ENCODE results near the gene SMAD3. TPM values are rescaled to one million over a fixed set of nuclear protein-coding genes. Genes with fewer than 3 reads are reported as not detected.

The SMAD3 gene
- total RNA-seq, 1 donor from 2014 or later: 18.4 TPM

DNA sequence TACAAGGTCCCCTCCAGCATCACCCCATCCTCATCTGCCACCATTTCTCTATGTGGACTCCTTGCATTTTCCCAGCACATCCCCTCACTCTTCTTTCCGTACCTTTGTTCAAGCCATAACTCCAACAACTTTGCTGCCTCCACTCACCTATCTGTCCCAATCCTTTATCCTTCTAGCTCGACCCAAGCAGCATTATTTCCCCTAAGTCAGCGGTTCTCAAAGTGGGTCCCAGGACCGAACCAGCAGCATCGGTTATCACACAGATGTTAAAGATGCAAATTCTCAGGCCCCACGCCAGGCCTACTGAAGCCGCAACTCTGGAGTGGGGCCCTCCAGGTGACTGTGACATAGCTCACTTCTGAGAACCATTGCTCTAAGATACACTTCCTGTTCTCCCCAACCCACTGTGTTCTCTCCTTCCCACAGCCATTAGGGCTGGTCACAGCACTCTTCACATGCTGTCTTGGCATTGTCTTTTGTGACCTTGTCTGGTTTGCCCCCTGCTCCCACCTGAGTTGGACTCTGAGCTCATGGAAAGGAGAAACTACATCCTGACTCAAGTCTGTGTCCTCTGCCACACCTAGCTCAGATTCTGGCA lies 132.9 kb downstream of the SMAD3 start:
- intact Hi-C loops (cut with DNase I): no loop called here
- no peak for DNase-seq (ENCODE audit: low spot score)

DNA sequence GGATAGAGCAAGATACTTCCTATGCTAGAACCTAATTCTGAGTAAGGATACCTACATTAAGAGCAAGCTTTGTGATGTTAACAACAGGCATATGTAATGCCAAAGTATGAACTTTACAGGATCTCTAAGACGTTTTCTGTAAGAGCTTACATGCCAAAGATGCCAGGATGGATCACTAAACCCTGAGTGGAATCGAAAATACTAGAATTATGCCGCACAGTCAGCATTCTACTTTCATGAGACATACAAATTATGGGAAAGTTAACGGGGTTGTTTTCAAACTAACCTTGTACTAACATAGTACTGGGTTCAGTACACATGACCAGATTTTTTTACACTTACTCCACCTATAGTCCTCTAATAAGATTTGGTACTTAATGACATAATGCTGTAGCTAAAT lies 134.0 kb downstream of the SMAD3 start:
- intact Hi-C loops (cut with DNase I): no loop called here
- no peak for DNase-seq (ENCODE audit: low spot score)

DNA sequence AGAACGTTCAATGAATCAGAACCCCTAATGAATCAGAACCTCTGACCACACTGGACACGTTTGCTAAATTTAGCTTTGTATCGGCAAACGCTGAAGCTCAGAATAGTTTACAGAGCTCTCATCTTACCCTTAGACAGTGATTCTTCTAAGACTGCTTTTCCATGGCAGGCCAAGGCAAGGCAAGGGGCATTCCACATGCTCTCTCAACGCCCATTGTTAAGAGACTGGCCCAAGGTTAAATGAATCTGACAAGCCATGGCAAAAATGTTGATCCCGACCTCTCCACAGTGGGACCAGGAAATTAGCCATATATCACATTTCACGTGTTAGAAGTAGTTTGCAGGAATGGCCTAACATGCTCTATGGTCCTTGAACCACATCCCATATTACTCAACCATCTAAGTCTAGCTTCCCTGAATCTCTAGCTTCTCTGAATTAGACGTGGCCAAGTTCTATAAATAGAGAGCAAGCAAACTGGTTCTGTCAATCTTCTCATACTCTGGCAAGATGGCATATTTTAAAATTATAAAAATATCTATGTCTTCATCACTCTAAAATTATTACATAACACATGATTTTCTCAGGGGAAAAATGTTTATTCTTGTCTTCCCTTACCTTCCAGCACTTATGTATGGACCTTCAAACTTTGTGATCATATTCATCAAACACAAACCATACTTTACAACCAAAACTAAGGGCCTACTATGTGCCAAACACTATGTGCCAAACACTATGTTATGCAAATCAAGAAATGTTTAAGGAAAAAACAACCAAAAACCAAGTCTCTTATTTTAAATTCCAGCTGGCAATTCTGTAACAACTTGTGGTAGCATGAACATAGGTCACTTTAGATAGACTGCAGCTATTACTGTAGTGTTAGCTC lies 134.7 kb downstream of the SMAD3 start:
- no peak for DNase-seq (ENCODE audit: low spot score)
- intact Hi-C loops (cut with DNase I): no loop called here

DNA sequence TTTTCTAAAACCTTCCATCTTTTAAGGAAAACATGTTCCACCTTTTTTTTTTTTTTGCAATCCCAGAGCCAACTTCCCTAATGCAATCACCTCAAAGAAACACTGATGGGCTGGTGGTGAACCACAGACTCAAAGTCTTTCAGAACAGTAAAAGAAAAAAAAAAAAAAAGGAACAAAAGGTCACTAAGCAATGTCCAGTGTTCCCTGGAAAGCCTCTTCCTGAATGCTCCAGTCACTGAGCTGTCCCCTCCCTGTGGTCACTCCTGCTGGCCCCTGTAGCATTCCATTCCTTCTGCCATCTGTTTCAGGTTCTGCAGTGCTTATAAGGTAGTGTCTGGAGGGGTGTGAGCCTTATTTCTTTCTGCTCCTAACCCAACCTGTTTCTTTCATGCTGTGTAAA lies 135.7 kb downstream of the SMAD3 start:
- no peak for DNase-seq (ENCODE audit: low spot score)
- intact Hi-C loops (cut with DNase I): no loop called here

DNA sequence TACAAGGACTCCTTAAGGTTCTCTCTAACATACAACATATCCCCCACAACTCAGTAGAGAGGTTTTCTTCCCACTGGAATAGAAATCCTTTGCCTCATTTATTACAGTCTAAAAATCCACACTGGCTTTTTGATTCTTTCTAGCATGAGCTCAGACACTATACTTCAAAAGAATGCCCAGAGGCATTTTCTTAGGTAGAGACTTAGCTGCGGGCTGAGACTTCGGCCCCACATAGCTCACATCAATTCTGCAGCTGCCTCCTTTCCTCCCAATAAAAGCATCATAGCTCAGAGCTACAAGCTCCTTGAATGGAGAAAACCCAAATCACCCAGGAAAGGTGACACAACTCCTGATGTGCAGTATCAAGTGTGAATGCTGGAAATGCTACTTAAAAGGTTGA lies 136.7 kb downstream of the SMAD3 start:
- DNase-seq (ENCODE audit: low spot score): no peak
- intact Hi-C loops (cut with DNase I): no loop called here

DNA sequence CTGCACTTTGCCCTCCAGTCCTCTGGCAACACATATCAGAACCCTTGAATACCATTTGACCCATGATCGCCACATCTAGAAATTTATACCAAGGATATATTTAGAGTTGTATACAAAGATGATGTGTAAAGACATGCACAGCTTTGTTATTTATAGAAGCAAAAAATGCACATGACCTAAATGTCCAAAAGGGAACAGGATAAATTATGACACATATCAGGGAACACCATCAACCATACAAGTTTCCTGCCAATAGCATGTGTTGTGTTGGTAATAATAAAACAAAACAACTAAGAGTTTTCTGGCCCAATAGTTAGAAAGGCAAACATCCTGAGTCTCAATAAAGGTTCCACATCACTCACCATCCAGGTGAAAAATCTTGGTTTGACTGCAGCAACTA lies 137.6 kb downstream of the SMAD3 start:
- intact Hi-C loops (cut with DNase I): no loop called here
- no peak for DNase-seq (ENCODE audit: low spot score)

DNA sequence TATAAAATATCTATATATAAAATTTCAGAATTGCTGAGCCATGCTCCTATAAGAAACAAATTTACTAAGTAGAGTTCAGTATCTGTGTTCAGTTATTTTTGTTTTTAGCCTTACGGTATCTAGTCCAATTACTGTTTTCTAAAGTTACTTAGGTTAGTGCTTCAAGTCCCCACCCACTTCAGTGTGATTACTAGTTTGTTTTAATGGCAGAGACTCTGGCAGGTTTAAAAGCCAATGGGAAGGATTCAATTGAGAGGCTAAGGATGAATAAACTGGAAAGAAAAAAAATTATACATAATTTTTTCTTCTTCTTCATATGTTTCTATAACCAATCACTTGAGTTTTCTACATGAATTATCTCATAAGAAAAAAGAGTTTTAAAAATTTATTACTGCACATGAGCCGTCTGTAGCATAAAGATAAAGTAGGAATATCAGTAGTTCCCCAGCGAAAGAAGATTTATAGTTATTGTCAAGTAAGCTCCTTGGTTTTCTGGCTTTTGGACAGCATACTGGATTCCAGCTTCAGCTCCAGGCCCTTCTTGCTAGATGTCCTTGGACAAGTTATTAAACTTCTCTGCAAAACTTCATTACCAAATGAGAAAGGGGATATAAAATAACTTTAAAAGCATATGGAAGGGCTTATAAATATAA lies 142.3 kb downstream of the SMAD3 start:
- DNase-seq (ENCODE audit: low spot score): no peak
- intact Hi-C loops (cut with DNase I): no loop called here

DNA sequence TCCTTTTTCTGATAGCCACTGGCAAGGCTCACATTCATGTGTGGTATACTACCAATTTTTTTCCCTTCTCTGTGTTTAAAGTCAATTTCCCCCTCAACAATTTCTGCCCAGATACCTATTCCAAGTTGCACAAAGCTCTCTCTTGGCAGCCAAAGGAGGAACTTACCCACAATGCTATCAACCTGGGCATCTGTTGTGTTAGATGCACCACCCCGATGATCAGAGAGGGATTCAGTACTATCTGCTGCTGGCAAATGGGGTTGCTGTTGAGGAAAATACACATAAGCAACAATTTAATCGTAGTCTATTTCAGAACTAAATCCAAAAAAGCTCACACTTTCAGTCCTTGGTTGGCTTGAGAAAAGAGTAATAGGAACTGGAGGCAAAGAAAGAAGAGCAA lies 143.0 kb downstream of the SMAD3 start:
- DNase-seq (ENCODE audit: low spot score): no peak
- intact Hi-C loops (cut with DNase I): no loop called here

DNA sequence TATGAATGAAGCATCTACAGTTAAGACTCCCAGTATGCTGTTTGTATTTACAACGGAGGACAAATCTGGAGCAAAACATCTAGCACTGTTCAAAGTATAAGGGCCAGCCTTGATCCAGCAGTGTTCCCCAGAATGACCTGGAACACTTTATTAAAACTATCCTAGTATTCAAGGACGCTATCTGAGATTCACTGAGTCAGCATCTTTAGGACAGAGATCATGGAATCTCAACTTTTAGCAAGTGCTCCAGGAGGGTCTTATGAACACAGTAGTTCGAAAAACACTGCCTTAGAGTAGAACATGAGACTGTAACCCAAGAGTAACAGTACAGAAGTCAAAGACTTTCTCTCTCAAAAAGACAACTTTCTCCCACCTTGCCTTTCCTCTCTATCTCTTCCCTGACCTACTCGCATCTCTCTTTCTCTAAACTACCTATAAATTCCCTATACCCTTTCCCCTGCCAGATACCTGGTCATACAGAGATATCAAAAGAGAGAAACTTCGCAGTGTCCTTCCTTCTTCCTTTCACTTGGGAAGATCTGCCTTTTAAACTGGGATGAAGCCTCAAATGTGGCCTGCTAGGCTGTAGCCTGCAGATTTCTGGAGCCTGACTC lies 145.3 kb downstream of the SMAD3 start:
- intact Hi-C loops (cut with DNase I): no loop called here
- DNase-seq (ENCODE audit: low spot score): no peak

DNA sequence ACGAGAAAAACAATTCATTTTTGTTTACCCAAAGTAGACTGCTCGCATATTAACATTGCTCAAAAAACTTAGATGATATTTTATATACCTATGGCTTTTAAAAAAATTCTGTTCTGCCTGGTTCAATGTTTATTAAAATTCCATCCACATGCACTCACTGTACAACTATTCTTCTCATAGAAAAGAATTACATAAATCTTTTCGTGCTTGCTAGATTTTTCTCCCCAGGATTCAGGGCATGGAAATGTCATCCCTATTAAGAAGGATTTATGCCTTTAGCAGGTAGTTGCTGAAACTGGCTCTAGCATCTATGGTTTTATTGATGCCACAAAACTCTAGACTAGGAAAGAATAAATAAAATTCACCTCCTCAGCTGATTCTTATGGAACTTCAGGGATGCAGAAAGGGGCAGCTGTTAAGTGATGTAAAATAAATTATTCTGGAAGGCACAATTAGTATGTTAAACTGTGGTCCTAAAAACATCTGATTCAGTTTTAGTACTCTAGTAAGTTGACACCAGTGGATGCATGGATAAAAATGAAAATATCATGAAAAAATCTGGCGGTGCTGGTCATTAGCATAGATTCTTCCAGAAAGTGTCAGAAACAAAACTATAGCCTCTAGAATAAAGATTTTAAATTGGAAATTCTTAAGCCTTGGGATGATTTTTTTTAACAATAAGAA lies 147.4 kb downstream of the SMAD3 start:
- intact Hi-C loops (cut with DNase I): no loop called here

DNA sequence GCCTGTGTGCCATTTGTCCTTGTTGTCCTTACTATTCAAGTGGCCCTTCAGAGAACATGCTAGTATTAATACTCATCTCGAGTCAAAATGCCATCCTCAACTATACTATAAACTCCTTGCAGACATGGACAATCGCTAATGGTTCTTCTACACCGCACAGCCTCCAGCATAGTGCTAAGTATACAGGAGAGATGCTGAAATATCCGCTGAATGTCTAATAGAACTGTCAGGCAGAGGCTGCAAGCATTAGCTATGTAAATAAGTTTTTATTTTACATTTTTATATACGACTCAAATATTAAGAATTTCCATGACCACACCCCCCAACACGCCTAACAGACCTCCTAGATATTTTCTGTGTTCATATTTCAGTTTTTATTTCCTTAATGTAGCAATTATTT lies 149.7 kb downstream of the SMAD3 start:
- intact Hi-C loops (cut with DNase I): no loop called here

More for the DNA sequence above, 147.4 kb downstream of the SMAD3 start:
- DNase-seq (ENCODE audit: low spot score): no peak

DNA sequence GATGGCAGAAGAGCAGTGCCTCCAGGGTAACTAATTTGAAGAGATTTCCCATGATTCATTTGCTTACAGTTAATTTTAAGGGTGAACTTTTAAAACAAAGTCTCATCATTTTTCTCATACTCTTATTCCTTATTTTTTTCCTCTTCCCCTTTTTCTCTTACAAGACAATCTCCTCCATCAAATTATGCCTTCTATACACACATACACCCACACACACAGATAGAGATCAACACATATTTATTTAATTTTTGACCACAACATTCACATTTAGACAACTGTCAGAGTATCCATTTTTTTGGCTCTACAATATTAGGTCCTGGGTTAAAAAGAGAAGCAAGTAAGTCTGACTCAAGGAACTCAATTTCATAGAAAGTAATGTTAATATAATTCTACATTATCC lies 151.5 kb downstream of the SMAD3 start:
- intact Hi-C loops (cut with DNase I): no loop called here

More for the DNA sequence above, 149.7 kb downstream of the SMAD3 start:
- DNase-seq (ENCODE audit: low spot score): no peak

DNA sequence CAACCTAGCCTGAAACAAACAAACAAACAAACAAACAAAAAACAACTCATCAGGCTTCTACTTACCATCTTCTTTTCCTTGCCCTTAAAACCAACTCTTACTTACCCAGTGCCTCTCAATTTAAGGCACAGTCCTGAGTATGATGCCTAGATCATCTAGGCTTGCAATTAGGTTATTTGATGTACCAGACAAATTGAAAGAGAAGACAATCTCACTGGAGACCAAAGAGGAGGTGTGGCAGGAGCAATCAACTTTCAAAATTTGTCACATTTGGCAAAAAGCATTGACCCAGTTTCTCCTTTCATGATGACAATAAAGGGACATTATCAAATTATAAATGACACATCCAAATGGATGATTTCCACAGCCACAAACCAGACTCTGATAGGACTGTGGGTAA lies 153.0 kb downstream of the SMAD3 start:
- intact Hi-C loops (cut with DNase I): no loop called here
- no peak for DNase-seq (ENCODE audit: low spot score)

More for the DNA sequence above, 151.5 kb downstream of the SMAD3 start:
- no peak for DNase-seq (ENCODE audit: low spot score)

DNA sequence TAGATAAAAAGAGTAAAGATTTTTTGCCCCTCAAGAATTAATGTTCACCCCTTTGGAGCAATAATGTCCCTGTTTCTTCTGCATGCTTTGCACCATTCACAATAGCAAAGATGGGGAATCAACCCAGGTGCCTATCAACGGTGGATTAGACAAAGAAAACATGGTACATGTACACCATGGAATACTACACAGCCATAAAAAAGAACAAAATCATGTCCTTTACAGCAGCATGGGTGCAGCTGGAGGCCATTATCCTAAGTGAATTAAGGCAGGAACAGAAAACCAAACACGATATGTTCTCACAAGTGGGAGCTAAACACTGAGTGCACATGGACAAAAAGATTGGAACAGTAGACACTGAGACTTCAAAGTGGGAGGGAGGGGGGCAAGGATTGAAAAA lies 153.9 kb downstream of the SMAD3 start:
- no peak for DNase-seq (ENCODE audit: low spot score)
- intact Hi-C loops (cut with DNase I): no loop called here

DNA sequence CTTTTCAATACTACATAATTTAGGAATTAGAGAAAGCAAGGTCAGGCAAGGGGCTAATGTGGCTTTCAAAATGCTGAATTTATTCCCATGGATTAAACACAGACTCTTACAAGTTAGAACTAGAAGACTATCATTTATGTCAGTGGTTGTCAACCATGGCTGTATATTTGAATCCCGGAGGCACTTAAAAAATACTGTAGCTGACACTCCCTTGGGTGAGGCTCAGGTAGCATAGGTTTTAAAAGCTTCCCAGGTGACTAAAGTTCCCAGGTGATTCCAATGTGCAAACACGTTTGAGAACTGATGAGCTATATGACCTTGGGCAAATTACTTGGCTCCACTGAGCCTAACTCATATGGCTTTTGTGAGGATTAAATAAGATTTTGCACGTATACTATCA lies 159.5 kb downstream of the SMAD3 start:
- no peak for DNase-seq (ENCODE audit: low spot score)

DNA sequence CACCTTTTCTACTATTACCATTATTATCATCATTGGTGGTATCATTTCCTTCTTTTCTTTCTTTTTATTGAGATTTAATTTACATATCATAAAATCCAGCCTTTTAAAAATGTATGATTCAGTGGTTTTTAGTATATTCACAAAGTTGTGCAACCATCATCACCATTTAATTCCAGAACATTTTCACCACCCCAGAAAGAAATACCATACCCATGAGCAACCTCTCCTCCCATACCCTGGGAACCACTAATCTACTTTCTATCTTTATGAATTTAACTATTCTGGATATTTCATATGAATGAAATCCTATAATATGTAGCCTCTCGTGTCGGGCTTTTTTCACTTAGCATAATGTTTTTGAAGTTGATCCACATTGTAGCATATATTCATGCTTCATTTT lies 159.9 kb downstream of the SMAD3 start:
- intact Hi-C loops (cut with DNase I): no loop called here
- DNase-seq (ENCODE audit: low spot score): no peak

More for the DNA sequence above, 159.5 kb downstream of the SMAD3 start:
- intact Hi-C loops (cut with DNase I): no loop called here

DNA sequence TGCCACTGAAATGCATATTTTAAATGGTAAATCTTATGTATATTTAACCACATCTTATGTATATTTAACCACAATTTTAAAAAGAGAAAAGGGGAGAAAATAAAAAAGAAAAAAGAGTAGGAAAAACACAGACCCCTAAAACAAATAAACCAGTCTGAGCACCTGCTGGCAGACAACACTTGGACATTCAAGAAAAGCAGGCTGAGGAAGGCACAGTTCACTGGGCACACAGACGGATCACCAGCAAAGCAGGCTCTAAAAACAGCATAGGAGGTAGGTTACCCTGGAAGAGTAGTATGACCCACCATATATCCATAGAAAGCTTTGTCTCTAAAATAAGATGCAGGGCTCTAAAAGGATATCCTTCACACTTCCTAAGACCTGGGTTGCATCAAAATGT lies 162.0 kb downstream of the SMAD3 start:
- no peak for DNase-seq (ENCODE audit: low spot score)
- intact Hi-C loops (cut with DNase I): no loop called here

DNA sequence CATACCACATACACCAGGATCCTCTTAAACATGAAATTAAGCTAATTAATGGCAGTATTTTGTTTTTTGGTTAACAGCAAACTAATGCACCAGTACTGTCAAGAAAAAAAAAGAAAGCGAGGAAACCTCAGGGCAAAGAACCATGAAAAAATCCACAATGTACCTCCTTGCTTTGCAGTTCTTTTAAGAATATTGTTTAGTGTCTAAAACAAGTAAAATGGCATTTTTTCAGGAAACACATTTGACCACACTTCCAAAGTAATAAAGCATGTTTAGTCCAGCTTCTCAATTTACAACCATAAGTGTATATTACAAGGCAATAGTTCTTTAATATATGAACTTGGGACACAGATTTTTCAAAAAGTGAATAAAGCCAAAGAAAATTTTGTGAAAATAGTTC lies 162.4 kb downstream of the SMAD3 start:
- intact Hi-C loops (cut with DNase I): no loop called here
- no peak for DNase-seq (ENCODE audit: low spot score)

DNA sequence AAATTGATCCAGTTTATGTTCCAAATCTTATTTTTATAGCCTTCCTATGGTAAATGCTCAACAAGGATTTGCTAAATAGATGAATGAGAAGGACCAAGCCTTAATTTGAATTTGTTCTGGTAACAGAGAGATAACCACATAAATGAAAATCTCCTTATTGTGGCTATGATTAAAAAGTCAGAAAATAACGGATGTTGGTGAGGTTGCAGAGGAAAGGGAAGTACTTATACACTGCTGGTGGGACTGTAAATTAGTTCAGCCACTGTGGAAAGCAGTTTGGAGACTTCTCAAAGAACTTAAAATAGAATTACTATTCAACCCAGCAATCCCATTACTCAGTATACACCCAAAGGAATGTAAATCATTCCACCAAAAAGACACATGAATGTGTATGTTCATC lies 162.9 kb downstream of the SMAD3 start:
- DNase-seq (ENCODE audit: low spot score): no peak
- intact Hi-C loops (cut with DNase I): no loop called here

DNA sequence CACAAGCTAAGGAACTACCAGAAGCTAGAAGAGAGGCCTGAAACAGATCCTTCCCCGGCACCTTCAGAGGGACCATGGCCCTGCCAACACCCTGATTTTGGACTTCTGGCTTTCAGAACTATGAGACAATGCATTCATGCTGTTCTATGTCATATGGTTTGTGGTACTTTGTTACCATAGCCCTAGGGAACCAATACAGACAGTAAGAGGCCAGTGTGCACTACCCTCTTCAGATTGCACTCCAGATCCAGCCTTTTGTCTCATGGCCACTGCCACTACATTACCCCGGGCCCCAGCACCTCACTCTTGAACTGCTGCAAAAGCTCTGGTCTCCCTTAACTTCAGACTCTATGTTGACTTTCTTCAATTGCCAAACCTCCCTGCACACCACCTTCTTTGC lies 165.1 kb downstream of the SMAD3 start:
- intact Hi-C loops (cut with DNase I): no loop called here

More for the DNA sequence above, 165.1 kb downstream of the SMAD3 start:
- DNase-seq (ENCODE audit: low spot score): no peak
